HG03457 (cell line): ENCODE results near the gene SEPSECS.

Source experiments
- ATAC-seq: cut with Tn5 transposase; IDR thresholded peaks from one replicate; pipeline ENCODE4 v1.9.1; 2021; ENCODE audit warnings: moderate number of reproducible peaks; ENCODE audit not compliant: unreplicated experiment

The SEPSECS gene

DNA sequence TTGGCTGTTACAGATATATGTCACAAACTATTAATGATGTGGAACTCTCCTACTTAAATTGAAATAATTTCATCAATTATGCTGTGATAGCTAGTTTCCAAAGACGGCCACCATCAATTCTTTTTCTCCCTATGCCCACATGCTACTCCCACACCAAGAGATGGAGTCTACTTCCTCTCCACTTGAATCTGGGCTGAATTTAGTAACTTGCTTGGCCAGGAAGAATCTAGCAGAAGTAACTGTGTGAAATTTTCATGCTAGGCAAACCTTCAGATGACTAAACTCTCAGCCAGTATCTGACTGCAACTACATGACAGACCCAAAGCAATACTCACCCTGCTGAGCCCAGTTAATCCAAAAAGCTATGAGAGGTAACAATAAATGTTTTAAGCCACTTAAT, 3.2 kb downstream of the SEPSECS start:
- no peak for ATAC-seq

DNA sequence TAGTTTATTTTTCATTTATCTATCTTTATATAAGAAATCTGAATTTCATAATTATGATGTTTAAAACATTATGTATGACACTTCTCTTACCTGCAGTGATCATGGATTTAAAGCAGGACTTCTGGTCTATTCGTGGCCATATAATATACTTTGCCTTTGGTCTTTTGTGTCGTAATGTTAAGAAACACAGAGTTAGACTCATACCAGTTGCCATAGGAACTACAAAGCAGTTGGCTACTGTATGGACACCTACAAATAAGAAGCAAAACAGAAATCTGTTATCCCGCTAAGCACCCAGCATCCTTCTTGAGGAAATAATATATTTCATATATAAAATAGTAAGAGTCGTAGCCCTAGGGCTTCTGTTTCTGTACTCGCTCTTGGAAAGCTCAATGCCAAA, 4.3 kb downstream of the SEPSECS start:
- ATAC-seq = no peak

DNA sequence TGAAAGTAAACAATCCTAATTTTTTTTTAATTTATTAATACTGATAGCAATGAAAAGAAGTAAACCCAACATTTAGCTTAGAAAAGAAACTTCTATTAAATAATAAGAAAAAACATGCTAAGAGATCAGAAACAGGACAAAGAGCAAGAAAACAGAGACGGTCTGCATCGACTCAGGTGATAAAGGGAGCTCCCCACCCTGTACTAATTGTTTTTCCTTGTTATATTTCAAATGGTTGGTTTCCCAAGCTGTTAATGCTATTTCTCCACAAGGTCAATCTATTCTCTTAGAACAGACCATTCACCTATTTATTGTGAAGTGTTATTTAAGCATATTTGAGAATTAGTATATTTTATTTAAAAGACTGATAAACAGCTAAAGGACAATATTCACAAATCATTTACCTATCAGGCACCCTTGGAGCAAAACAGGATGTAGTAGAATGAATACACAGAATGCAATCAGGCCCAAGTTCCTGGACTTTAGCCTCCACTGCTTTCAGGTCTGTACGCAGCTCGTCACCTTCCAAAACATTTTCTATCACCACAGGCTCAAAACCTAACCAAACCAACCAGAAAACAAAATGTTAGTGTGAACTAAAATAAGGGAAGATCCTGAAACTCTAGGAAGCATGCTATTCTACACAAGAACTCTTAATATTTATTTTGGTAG, 5.5 kb downstream of the SEPSECS start:
- ATAC-seq = no peak

DNA sequence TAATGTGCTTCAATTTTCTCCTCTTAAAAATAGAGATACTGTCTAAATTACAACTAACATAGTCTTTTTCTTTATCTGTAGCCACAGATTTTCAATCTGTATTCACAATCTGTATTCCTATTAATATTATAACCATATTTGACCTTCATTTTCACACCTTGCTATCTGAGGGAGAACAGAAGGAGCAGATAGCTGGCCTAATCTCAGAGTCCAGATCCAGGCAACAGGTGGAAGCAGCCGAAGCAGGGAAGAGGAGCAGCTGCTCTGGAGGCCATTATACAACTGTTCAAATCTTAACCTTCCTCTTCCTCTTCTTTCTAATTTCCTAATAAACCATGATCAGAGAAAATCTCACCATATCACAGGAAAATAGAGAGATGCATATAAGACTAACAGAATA, 14.2 kb downstream of the SEPSECS start:
- ATAC-seq = no peak

DNA sequence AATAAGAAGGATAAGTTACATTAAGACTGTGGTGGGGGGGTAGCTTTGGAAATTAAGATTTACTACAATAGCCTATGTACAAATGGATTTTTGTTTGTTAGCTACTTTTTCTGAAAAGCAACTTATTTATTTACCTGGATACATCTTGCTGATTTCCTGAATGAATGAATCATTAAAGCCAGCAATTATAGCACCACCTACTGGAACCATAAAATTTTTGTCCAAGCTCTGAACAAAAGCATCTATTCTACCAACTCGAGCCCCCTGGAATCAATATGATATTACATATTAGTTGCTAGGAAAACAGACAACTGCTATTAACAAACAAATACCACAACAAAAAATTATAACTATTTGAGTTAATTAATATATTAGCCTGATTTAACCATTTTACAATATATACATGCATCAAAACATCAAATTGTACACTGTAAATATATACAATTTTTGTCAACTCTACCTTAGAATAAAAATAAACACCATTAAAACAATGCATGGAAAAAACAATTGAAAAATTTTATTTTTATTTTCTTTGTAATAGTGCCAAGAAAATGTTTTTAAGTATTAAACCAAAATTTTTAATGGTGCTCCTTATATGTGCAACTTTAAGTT, 15.3 kb downstream of the SEPSECS start:
- ATAC-seq = no peak

DNA sequence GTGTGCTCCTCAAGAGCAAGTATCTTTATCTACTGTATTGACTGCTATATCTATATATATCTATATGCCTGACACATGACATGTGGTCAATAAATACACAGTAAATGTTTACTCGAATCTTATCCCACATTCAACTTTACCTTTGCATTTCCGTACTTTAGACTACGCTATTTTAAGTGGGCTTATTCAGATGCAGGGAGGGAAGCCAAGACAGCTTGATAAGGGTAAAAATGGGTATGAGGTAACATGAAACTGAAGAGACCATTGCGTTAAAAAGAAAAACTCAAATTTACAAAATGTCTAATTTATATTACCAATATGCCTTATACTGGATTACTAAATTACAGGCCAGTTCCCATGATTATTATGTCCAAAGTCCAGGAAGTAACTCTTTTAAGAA, 17.8 kb downstream of the SEPSECS start:
- ATAC-seq = no peak

DNA sequence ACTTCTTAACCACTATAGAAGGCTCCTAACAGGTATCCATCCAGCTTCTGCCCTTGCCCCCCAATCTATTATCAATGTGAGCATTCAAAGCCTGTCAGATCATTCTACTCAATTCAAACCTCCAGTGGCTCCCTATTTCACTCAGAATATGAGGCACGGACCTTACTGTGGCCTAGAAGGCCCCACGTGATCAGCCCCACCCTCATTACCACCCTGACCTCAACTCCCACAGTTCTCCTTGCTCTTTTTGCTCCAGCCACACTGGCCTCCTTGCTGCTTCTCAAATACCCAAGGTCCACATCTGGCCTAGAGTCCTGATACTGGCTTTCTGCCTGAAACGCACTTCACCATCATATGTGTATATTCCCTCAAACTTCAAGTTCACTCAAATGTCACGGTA, 18.7 kb downstream of the SEPSECS start:
- ATAC-seq = no peak

DNA sequence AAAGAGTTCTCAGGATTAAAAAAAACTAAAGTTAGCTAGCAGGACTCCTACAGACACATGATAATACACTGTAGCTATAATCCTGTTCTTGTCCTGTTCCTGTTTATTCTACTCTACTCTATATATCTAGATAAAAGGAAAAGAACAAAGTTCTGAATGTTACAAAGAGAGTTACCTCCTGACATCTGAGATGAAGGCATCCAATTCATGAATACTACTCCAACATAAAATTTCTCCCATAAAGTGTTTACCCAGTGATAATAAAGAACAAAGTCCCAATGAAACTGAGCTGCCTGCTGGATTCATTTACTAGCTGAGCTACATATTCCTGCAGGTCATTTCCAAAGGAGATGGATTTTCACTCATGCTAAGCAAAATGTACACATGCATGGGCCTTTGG, 27.1 kb downstream of the SEPSECS start:
- ATAC-seq = no peak

DNA sequence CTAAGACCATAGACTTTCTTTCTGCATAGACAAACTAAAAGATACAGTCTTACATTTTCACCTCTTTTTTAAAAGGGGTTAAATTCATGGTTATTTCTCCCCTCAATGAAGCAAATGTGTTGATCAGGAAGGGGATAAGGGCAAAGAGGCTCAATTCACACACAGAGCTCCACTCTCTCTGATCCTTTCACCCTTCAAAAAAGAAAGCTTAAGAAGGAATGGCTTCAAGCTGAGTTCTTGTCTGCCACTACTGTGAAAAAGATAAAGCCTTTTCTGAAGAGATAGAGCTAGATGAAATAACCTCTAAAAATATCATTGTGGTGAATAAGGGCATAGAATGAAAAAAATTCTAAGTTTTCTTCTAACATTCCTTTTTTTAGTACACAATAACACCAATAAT, 28.3 kb downstream of the SEPSECS start:
- no peak for ATAC-seq

DNA sequence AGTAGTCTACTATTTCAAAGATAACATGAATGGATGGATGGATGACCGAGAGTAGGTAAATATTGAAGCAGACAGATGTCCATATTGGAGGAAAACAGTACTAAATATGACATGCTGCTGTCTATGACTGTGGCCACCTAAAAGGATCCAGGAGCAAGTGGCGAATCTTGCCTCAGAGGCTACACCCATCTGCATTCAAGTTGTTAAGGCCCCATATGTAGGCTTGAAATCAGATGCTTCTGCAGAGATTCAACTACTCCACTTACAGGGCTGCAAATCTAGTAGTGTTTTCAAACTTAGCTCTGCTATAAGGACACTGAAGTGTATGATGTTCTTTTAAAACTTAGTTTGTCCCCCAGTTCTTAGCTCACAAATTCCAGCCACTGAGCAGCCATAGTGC, 28.9 kb downstream of the SEPSECS start:
- no peak for ATAC-seq

DNA sequence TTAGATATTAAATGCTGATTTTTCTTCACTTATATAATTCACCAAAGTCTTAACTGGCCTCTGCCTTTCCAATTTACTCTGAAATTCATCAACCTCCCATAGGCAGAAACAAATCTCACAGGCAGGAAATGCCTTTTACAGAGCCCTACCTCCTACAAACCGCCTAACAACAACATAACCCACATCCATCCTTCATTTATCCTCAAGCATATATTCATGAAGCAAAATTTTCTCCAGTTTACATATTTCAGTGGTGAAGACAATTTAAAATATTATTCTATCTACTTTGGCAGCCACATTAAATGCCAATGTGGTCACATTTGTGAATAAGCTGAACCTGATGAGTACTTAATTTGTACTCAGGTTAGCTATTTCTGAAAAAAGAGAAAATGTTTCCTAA, 30.3 kb downstream of the SEPSECS start:
- no peak for ATAC-seq

DNA sequence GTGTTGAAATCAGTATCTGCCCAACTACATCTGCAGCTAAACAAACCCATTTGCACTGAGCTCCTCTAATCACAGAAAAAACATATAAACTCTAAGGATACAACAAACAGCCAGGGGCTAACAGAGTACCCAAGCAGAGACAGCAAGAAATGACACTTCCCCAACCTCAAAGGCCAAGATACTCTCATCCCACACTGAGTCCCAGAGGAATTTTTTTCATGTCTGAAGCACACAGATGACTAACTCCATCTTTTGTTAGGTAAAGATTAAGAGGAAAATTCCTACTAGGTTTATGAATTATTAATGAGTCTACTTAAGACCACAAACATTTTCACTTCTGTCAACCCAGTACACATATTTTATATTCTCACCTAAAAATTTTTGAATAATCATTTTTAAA, 31.6 kb downstream of the SEPSECS start:
- no peak for ATAC-seq

DNA sequence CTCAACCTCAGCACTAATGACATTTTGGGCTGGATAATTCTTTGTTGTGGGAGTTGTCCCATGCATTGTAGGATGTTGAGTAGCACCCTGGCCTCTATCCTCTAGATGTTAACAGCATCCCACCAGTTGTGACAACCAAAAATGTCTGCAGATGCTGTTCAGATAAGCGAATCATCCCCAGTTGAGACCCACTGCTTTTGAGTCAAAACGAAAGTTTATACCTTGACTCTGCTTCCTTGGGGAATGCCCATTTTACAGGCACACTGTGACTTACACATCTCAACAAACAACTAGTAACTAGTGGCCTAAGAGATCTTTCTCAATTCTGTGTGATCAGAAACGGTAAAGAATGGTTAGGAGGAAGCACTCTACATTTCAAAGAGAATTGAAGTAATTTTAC, 37.0 kb downstream of the SEPSECS start:
- peak; percentile 97 for ATAC-seq

DNA sequence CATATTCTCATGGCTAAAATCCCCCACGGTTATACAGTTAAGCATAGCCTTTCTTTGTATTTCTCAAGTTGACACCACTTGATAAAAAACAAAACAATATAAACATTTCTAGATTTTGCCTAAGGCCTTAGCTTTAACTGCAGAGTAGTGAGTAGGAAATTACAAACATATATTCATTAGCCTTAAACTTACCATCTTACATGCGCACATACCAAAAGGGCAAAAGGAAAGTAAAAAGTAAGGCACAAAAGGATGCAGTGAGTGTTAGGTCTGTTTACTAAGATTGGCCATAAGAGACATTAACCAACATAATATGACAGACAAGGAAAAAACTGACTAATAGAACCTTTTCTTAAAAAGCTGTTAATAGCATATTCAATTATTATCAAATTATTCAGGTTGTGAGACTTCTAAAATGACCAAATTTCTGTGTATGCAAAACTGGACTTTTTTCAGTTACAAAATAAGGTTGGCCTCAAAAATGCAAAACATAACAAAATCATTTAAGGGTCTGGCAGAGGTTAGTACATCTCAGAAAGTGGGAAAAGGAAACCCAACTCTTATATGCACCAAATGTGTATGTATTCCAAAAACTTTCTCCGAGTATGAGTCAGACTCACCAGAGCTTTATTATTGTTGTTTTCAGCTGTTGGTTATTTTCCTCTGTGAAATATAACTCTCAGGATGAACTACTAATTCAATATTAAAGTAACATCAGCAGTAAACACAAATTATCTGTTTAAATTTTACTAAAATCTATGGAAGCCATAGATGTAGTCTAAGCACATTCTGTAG, 39.9 kb downstream of the SEPSECS start:
- no peak for ATAC-seq

DNA sequence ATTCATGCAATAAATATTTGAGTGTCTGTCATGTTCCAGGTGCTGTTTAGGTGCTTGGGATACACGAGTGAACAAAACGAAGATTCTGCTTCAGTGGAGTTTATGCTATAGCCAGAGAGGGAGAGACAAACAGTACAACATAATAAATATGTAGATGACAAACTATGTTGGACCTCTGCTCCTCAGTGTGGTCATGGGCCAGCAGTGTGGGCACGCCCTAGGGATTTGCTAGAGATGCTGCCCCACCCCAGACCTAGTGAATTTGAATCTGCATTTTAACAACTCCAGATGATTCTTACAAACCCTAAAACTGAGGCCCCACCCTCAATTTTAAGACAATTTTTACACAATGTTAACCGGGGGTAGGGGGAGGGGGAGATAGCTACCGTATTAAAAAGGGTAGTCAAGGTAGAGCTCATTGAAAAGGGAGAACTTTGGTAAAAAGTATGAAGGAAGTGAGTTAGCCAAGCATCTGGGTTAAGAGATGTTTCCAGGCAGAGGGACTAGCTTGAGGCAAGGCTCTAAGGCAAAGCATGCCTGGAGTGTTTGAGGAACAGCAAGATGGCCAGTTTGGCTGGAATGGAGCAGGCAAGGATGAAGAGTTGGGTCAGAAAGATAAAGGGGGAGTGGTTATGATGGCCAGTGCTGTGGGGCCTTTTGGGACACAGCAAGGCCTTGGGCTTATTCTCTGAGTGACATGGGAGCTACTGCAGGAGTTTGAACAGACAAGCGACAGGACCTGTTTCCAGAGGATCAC, 42.4 kb downstream of the SEPSECS start:
- no peak for ATAC-seq

DNA sequence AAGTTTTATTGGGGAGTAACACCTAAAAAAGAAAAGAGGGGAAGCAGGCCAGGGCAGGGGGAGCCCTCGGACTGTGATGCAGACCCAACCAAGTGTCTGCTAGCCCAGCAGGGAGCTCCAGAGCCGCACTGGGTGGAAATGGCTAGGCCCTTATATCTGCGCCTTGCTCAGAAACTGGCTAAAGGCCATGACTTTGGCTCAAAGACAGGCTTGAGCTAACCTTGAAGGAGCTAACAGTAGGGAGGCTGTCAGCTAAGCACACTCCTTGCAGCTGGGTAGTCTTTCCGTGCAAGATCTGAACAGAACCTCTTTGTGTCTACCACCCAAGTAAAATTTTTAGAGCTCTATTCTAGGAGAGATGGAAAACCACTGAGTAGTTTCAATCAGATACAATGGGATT, 43.0 kb downstream of the SEPSECS start:
- no peak for ATAC-seq

DNA sequence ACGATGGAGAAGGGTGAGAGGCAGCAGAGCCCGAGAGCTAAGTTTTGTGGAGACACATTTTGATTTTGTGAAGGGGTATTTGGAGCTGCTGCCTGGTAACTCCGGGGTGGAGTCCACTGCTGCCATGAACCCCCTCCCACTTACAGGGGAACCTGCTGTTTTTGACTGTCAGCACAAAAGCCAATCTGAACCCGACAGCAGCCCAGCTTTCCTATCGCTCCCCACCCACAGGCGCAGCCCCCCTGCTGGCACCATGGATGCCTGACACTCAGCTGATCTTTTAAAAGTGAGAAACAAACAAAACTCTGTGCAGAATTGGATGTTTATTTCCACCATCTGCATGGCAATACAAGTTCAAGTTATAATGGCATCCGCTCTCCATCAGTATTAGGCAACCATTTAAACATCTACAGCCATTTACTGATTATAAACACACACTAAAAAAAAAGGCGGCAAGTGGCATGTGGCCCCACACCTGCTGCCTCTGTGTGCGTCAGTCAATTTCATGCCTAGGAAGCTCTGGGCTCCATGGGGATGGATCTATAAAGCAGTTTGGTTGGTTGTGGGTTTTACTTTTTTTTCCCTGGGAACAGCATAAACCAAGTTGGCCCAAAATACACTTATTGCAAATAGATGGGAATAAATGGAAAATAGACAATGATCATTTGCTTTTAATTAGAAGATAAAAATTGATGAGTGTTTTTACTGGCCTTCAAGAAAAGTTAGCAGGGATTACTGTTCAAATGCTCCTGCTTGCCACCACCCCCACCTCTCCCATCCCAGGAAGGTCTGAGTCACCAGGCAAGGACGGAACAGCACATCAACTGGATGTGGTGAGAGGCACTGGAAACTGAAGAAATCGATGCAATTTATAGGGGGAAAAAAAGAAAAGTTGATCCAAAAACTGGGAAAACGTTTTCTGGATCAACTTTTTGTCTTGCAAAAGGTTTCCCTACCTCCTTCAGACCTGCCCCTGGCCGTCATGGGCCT, 46.0 kb downstream of the SEPSECS start:
- no peak for ATAC-seq

DNA sequence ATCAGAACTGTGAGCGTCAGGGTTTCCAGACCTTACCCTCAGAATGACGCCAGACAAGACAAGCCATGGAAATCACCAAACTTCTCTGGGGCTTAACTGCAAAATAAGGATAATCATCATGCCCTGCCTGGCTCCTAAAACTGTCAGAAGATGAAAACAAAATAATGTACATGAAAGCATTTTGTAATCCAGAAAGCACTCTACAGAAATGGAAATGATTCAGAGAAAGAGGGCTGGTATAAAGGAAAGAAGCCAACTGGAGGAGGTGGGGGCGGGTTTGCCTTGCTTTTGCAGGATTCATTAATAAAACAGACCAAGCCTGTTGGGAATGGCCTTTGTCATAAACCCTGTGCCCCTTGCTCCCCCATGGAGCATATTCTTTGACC, 47.3 kb downstream of the SEPSECS start:
- no peak for ATAC-seq

DNA sequence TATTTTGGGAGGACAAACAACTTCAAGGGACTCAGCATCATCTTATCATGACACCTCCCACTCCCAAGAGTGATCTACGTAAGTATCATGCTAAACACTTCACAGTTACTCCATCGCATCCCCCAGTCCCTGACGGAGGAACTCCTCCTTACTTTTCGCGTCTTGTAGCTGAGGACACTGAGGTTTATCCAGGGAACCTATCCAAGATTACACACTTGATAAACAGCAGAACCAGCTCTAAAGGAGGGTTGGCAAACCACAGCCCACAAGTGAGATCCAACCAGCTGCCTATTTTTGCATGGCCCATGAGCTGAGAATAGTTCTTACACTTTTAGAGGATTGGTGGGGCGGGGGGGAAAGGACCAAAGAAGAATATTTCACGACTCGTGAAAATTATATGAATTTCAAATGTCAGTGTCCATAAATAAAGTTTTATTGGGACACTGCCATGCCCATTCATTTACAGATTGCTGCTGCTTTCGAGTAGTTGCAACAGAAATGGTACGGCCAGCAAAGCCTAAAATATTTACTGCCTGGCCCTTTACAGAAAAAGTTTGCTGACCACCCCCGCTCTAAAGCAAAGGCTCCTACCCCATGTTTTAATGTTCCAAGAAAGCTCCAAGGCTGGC, 47.8 kb downstream of the SEPSECS start:
- no peak for ATAC-seq

DNA sequence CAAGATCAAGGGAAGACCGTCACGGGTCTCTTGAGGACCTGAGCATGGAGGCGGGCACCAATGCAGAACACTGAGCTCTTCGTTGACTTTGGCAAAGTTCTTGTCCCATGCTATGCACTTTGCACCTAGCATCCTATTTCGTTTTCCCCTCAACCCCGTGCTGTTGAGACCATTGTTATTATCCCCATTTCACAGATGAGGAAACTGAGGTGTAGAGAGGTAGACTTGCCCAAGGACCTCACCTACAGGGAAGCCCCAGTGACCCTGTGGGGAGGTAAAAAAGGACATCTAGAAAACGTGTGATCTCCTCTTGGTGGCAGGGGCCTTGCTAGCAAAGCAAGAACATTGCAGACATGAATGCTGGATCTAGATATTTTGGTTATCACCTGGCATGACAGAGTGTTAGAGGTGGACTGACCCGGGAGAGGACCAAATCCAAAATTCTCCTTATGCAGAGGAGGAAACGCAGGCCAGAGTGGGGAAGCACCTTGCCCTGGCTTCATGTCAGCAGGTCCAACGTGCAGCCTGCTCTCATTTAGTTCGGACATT, 48.5 kb downstream of the SEPSECS start:
- no peak for ATAC-seq
